HCT116 (cell line): ENCODE measurements around the gene ATAD3C. TPM values are rescaled to one million over a fixed set of nuclear protein-coding genes. Genes with fewer than 3 reads are reported as not detected.
"Not testable (repeated sequence)": the region's sequence is repeated elsewhere in the genome, so short reads cannot be mapped to it uniquely, and the experiment has no call there.

Experiments
- ATAC-seq: fragments of 200-7000 bp; cut with Tn5 transposase; 2 replicates; pipeline ENCODE4 v1.9.1; 2020; ENCODE audit warnings: mild to moderate bottlenecking, moderate library complexity
- BruUV-seq: library from RNA; stranded (reverse); fragments of 400-500 nt; replicated peaks from 2 replicates; lab custom pipeline; 2021; lab: Mats Ljungman, UMichigan
- CTCF ChIA-PET: fragments of 300-600 bp; sonication (Branson Sonifier 250); formaldehyde crosslinking; loops from one replicate; lab custom pipeline; 2021; ENCODE audit warnings: antibody characterized with exemption; lab: Charles Lee
- POLR2A ChIA-PET: fragments of 300-600, 350-600 bp; sonication (Branson Sonifier 250); formaldehyde crosslinking; loops from one replicate; lab custom pipeline; 2021; ENCODE audit warnings: antibody characterized with exemption; lab: Charles Lee
- RAD21 ChIA-PET, 2 experiments: fragments of 300-600 bp; sonication (Branson Sonifier 250); formaldehyde crosslinking; loops; one replicate each; lab custom pipeline; 2023; ENCODE audit warnings: low total read pairs in 2 of 2; ENCODE audit not compliant: uncharacterized antibody in 2 of 2, unreplicated experiment in 2 of 2, low non-redundant PET in 1 of 2; lab: Charles Lee
- DNase-seq: peaks from one replicate; pipeline ENCODE4 v3.0.0-alpha.2; 2010; ENCODE audit warnings: low read depth, low spot score
- H2AFZ ChIP-seq: fragments of 200-600 bp; shearing (Covaris generic), sonication (generic); 2 replicates; pipeline ENCODE4 v1.6.1; 2017; ENCODE audit warnings: low read depth, mixed run types, mixed read lengths, antibody characterized with exemption, low read length; ENCODE audit not compliant: poor library complexity, severe bottlenecking
- H3K27ac ChIP-seq: 2 replicates; pipeline ENCODE4 v1.5.1; 2012; ENCODE audit warnings: low read depth, low read length
- H3K27me3 ChIP-seq: fragments of 200-600 bp; sonication (generic); 2 replicates; pipeline ENCODE4 v1.6.1; 2016; ENCODE audit warnings: mixed run types, low read length, mixed read lengths; ENCODE audit not compliant: insufficient read depth
- H3K36me3 ChIP-seq, 2 experiments: fragments of 200-500 bp in 1 of 2; fragments of 200-600 bp in 1 of 2; sonication (Bioruptor generic) in 1 of 2; sonication (generic) in 1 of 2; 2 replicates each; pipeline versions ENCODE4 v1.5.1 to v1.6.1; 2014 to 2016; ENCODE audit warnings: low read length in 2 of 2, inconsistent platforms in 1 of 2, mixed read lengths in 1 of 2, mixed run types in 1 of 2; ENCODE audit not compliant: insufficient read depth in 2 of 2, control insufficient read depth in 1 of 2
- H3K4me1 ChIP-seq, 2 experiments: fragments of 200-600 bp in 1 of 2; sonication (generic) in 1 of 2; 2 replicates each; pipeline versions ENCODE4 v1.5.1 to v1.6.1; 2012 to 2017; ENCODE audit warnings: low read length in 2 of 2, inconsistent platforms in 1 of 2, mild to moderate bottlenecking in 1 of 2, mixed read lengths in 1 of 2, mixed run types in 1 of 2, moderate library complexity in 1 of 2; ENCODE audit not compliant: insufficient read depth in 2 of 2, control insufficient read depth in 1 of 2
- H3K4me2 ChIP-seq: fragments of 200-600 bp; sonication (generic); 2 replicates; pipeline ENCODE4 v1.6.1; 2017; ENCODE audit warnings: mixed run types, low read length, mixed read lengths
- H3K4me3 ChIP-seq, 2 experiments: fragments of 200-600 bp in 1 of 2; sonication (generic) in 1 of 2; replicated peaks in 1 of 2; 2 replicates each; pipeline ENCODE4 v1.5.1; 2011 to 2016; ENCODE audit warnings: low read length in 2 of 2, control low read depth in 1 of 2, low read depth in 1 of 2, mild to moderate bottlenecking in 1 of 2, mixed read lengths in 1 of 2, mixed run types in 1 of 2
- H3K79me2 ChIP-seq: fragments of 200-600 bp; sonication (generic); 2 replicates; pipeline ENCODE4 v1.6.1; 2017; ENCODE audit warnings: mild to moderate bottlenecking, mixed run types, low read length, moderate library complexity, mixed read lengths; ENCODE audit not compliant: insufficient read depth
- H3K9ac ChIP-seq: fragments of 200-600 bp; sonication (generic); 2 replicates; pipeline ENCODE4 v1.6.1; 2016; ENCODE audit warnings: low read length, mixed read lengths
- H3K9me2 ChIP-seq: fragments of 200-600 bp; sonication (generic), shearing (Covaris generic); 2 replicates; pipeline ENCODE4 v1.6.1; 2017; ENCODE audit warnings: mixed run types, mild to moderate bottlenecking, moderate library complexity; ENCODE audit not compliant: insufficient read depth
- H3K9me3 ChIP-seq, 2 experiments: fragments of 200-500 bp in 1 of 2; fragments of 200-600 bp in 1 of 2; sonication (Bioruptor generic) in 1 of 2; sonication (generic) in 1 of 2; 2 replicates each; pipeline ENCODE4 v1.6.1; 2014 to 2017; ENCODE audit warnings: low read length in 2 of 2, mixed read lengths in 2 of 2, inconsistent platforms in 1 of 2, low read depth in 1 of 2, mild to moderate bottlenecking in 1 of 2, mixed run types in 1 of 2, moderate library complexity in 1 of 2; ENCODE audit not compliant: control insufficient read depth in 1 of 2, insufficient read depth in 1 of 2
- H4K20me1 ChIP-seq: fragments of 200-600 bp; sonication (generic), shearing (Covaris generic); 2 replicates; pipeline ENCODE4 v1.6.1; 2017; ENCODE audit warnings: mixed run types, mild to moderate bottlenecking, moderate library complexity; ENCODE audit not compliant: insufficient read depth
- CBX3 ChIP-seq: IDR thresholded peaks from 2 replicates; pipeline ENCODE4 v1.6.1; 2012; ENCODE audit warnings: low read depth
- POLR2A ChIP-seq: IDR thresholded peaks from 2 replicates; pipeline ENCODE4 v1.7.0; 2011; ENCODE audit warnings: borderline replicate concordance; ENCODE audit not compliant: insufficient read depth, insufficient read length; ENCODE audit errors: extremely low read depth
- SIN3A ChIP-seq: IDR thresholded peaks from 2 replicates; pipeline ENCODE4 v1.6.1; 2012; ENCODE audit warnings: low read depth
- intact Hi-C: fragments of 100-400 bp; cut with micrococcal nuclease; formaldehyde crosslinking; loops from 2 replicates; pipeline ENCODE4 v1.10.0; 2022
- total RNA-seq: library from RNA; stranded (reverse); gene quantifications from one replicate; pipeline ENCODE4 v1.2.1, GENCODE V29; 2021; ENCODE audit not compliant: unreplicated experiment

The ATAD3C gene
- total RNA-seq, 1 experiment from 2014 or later = 0.61 TPM

- DNase-seq, H4K20me1 ChIP-seq, H3K9me3 ChIP-seq, RAD21 ChIA-PET, H3K9me2 ChIP-seq, H3K27me3 ChIP-seq, BruUV-seq, POLR2A ChIA-PET, H3K9ac ChIP-seq, H3K27ac ChIP-seq, ATAC-seq, intact Hi-C loops, H3K4me3 ChIP-seq, CTCF ChIA-PET, H3K4me1 ChIP-seq, H2AFZ ChIP-seq, H3K36me3 ChIP-seq, H3K79me2 ChIP-seq, H3K4me2 ChIP-seq: not testable (repeated sequence)
Observed at GRCh38 chr1:1452365-1452739, 2.9 kb downstream of the ATAD3C start.

DNA sequence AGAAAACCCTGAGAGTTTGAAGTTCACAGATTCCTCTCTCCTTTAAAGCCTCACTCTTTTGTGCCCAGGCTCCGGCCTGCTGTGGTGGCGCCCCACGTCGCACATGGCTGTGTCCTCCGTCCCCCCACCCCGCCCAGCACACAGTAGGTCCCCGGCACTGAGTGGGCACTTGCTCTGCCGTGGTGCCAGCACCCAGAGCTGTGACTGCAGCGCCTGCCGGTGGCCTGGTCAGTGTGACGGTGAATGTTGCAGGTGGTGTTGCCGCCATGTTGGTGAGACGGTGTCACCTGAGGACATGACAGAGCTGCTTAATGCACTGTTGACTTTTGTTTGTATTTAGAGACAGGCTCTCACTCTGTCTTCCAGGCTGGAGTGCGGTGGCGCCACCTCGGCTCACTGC is 3.4 kb downstream of the ATAD3C start:
- Histone ChIP-seq H3K9me3 (no peaks in the 10 kb centered on the region), H4K20me1 (no peaks in the 10 kb centered on the region), H3K27me3 (no peaks in the 10 kb centered on the region), H2AFZ (no peak overlapping the region), H3K36me3 (no peaks in the 10 kb centered on the region), H3K9ac (no peak overlapping the region), H3K4me1 (no peaks in the 10 kb centered on the region), H3K79me2 (no peaks in the 10 kb centered on the region), H3K27ac (no peak overlapping the region), H3K4me3 (no peak overlapping the region), H3K9me2 (no peaks in the 10 kb centered on the region), H3K4me2 (no peak overlapping the region)
- no peak for ATAC-seq
- CTCF ChIA-PET = no interaction called here
- no TSS peak for BruUV-seq
- no peak for DNase-seq
- RAD21 ChIA-PET = no interaction called here
- TF ChIP-seq SIN3A (no peak), CBX3 (no peak), POLR2A (no peak)
- intact Hi-C loops = no loop called here
- POLR2A ChIA-PET = no interaction called here

GRCh38 chr1:1454286-1455056 is 5.0 kb downstream of the ATAD3C start:
- H3K9me3 ChIP-seq, H3K4me1 ChIP-seq, RAD21 ChIA-PET, H3K4me3 ChIP-seq, intact Hi-C loops, H3K79me2 ChIP-seq, CTCF ChIA-PET, POLR2A ChIA-PET, BruUV-seq, H3K4me2 ChIP-seq, H3K9ac ChIP-seq, ATAC-seq, H3K27ac ChIP-seq, H4K20me1 ChIP-seq, H2AFZ ChIP-seq, DNase-seq, H3K9me2 ChIP-seq, H3K36me3 ChIP-seq, H3K27me3 ChIP-seq: not testable (repeated sequence)
